SW480 (cell line): ENCODE results near the gene PAX5.

ENCODE experiments used
- DNase-seq: peaks from one replicate; pipeline ENCODE4 v3.0.0-alpha.2; 2016; ENCODE audit warnings: low spot score

Gene PAX5

GRCh38 chr9:36858805-36859375 is 175.2 kb downstream of the PAX5 start:
- no peak for DNase-seq

GRCh38 chr9:36855448-36856315 is 178.4 kb downstream of the PAX5 start:
- peak; percentile 83 for DNase-seq

- DNase-seq, result no peak
Measured at GRCh38 chr9:36854751-36855150, 179.3 kb downstream of the PAX5 start.

GRCh38 chr9:36854034-36854433 is 180.0 kb downstream of the PAX5 start:
- no peak for DNase-seq

- DNase-seq, result no peak
Measured at GRCh38 chr9:36853233-36853632, 180.8 kb downstream of the PAX5 start.

GRCh38 chr9:36849943-36850342 is 184.1 kb downstream of the PAX5 start:
- DNase-seq, result no peak

- DNase-seq, result no peak
Measured at GRCh38 chr9:36848946-36849345, 185.1 kb downstream of the PAX5 start.

- peak; percentile 21 for DNase-seq
Measured at GRCh38 chr9:36847781-36848673, 186.0 kb downstream of the PAX5 start.

- DNase-seq, result no peak
Measured at GRCh38 chr9:36846621-36847020, 187.4 kb downstream of the PAX5 start.

- DNase-seq, result no peak
Measured at GRCh38 chr9:36845844-36846243, 188.2 kb downstream of the PAX5 start.

- DNase-seq, result no peak
Measured at GRCh38 chr9:36844961-36845360, 189.1 kb downstream of the PAX5 start.

GRCh38 chr9:36843964-36844363 is 190.1 kb downstream of the PAX5 start:
- DNase-seq, result no peak

- no peak for DNase-seq
Measured at GRCh38 chr9:36842560-36843530, 191.2 kb downstream of the PAX5 start.

GRCh38 chr9:36840898-36841536 is 193.1 kb downstream of the PAX5 start:
- DNase-seq, result no peak

GRCh38 chr9:36839131-36839885 is 194.8 kb downstream of the PAX5 start:
- DNase-seq, result no peak

GRCh38 chr9:36837431-36838405 is 196.3 kb downstream of the PAX5 start:
- DNase-seq, result no peak

- DNase-seq, result no peak
Measured at GRCh38 chr9:36836486-36836885, 197.6 kb downstream of the PAX5 start.

- no peak for DNase-seq
Measured at GRCh38 chr9:36835271-36835996, 198.6 kb downstream of the PAX5 start.
